ENCODE measurements around the gene DLX6.

Gene DLX6

GRCh38 chr7:97005183-97006054 is at the start of gene DLX6:
Gene DLX6 (plus strand): TSS chr7:97005553. CDS start chr7:97005978, 425 bp downstream.
- DNase-seq (ENCODE audit: low read depth), result no peak

DNA sequence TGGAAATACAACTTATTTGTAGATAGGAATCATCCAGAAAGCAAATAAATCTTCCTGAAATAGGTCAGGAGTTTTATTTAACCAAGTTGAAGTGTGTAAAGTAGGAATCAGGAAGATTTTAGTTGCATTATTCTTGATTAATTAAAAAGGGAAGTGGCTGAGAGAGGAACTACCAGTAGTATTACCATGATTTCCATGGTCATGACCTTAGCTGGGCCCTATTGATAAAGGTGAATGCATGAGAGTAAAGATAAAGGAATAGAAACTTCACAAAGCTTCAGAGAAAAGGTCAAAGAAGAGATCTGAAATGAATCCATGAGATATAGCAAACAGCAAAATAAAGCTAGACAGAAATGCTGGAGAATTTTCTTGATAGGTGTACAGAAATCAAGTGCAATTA is 46.2 kb upstream of the DLX6 start:
- DNase-seq (ENCODE audit: low read depth), result no peak

- no peak for DNase-seq (ENCODE audit: low read depth)
These were observed 43.0 kb upstream of the DLX6 start for GRCh38 chr7:96962221-96962885.

DNA sequence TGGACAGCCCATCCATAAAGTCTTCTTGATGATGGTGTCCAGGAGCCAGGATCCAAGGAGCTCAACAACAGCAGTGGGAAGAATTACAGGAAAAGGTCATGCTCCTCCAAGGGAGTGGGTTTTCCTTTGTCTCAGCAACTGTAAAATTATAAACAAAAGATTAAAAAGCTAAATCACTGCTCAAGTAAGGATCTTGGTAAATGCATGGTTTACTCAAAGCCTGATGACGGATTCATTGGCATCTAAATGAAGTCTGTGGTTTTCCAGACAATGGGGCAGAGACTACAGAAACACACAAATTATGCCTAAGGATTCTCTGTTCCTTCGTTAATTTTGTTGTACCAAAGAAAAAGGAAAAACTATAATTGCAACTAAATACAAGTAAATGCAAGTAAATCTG is 36.4 kb upstream of the DLX6 start:
- no peak for DNase-seq (ENCODE audit: low read depth)

DNA sequence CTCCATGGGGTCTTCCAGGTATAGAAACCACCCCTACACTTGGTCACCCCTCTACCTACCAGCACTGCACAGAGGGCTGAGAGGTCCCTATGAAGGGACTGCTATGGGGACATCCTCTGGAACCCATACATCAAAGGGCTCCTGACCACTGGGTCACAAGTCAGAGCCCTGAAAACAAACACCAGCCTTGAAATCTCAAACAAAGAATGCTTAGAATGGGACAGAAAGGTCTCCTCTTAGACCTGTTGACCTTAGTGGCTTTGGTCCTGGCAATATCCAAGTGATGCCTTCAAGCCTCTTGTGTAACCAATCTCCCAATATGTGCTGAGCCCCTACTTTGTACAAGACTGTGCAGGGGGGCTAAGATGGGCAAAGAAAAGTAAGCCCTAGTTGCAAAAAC is 34.6 kb upstream of the DLX6 start:
- DNase-seq (ENCODE audit: low read depth), result no peak

DNA sequence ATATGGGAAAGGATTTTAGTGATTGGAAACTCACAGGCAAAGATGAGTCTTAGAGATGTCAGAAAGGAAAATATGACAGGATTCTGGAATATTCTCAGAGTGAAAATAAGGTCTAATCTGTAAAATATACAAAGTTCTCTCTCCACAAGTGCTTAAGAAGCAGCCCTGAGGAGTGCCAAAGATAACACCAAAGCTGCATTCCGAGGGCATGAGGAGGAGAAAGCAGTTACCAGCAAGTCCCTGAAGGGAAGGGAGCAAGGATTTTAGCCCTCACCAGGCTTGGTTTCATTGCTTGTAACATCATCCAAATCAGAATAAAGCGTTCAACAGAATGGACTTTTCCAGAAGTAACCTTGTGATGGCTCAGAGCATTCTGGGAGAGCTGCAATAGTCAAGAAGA is 31.4 kb upstream of the DLX6 start:
- no peak for DNase-seq (ENCODE audit: low read depth)

DNA sequence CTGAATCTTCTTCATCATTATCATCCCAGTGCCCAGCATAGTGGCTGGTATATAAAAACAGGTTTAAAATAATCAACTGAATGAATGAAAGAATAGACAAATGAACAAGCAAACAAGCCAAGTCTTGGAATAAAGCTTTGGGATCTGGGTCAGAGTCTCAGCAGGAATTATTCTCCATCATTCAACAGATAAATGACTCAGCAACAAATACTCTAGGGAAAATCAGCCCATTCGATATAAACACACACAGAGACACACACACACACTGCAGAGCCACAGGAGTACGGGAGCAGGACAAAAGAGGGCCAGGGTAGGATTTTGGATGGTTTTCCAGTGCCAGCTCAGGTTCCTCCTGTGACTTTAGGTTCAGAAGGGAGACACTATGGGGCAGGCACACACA is 29.2 kb upstream of the DLX6 start:
- no peak for DNase-seq (ENCODE audit: low read depth)

- DNase-seq (ENCODE audit: low read depth), result no peak
These were observed 27.9 kb upstream of the DLX6 start for GRCh38 chr7:96977445-96977844.

DNA sequence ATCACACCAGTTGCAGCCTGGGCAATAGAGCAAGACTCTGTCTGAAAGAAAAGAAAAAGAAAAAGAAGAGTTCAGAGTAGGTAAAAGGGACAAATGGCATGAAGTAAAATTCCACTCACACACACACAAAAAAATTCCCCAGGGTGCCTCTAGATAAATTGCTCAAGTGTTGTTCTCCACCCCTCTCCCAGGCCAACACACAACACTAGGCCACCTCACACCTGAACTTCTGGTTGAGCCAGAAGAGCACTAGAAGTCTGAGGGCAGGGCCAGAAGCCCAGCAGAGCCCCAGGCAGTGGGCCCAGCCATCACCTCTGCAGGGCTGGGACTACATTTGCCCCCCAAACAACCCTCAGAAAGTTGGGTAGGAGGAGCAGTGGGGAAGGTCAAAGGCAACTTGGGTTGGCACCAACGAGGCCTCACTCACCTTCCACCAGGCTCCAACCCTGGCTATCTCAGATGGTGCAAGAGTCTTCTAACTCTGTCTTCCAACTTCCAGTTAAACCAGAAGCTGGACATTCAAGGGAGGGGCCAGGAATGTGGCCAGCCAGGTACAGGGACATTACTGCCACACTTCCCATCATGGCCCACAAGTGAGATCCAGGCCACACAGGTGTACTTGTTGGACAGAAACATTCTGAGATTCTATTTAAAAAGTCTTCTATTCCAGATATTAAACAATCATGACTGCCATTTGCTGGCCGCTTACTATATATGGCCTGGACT is 25.6 kb upstream of the DLX6 start:
- no peak for DNase-seq (ENCODE audit: low read depth)

- no peak for DNase-seq (ENCODE audit: low read depth)
These were observed 22.8 kb upstream of the DLX6 start for GRCh38 chr7:96982586-96982985.

DNA sequence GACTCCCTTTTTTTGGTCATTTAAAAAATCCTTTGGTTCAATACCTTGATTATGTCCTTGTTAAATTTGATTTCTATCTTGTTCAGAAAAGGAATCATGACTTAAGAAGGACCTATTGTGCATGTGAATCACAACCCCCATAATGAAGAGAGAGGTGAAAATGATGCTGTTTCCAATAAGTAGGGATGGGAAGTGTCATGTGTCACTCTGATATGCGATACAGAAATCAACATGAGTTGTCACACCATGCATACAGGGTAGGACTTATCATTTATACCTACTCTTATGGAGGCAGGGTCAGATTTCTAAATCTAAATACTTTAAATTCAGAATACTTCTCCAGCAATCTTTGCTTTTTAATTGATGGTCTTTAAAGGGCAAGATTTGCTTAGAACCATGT is 19.4 kb upstream of the DLX6 start:
- no peak for DNase-seq (ENCODE audit: low read depth)

GRCh38 chr7:96986901-96987300 is 18.5 kb upstream of the DLX6 start:
- no peak for DNase-seq (ENCODE audit: low read depth)

GRCh38 chr7:96987719-96988118 is 17.6 kb upstream of the DLX6 start:
- no peak for DNase-seq (ENCODE audit: low read depth)

- DNase-seq (ENCODE audit: low read depth), result no peak
These were observed 16.0 kb upstream of the DLX6 start for GRCh38 chr7:96989241-96989858.

DNA sequence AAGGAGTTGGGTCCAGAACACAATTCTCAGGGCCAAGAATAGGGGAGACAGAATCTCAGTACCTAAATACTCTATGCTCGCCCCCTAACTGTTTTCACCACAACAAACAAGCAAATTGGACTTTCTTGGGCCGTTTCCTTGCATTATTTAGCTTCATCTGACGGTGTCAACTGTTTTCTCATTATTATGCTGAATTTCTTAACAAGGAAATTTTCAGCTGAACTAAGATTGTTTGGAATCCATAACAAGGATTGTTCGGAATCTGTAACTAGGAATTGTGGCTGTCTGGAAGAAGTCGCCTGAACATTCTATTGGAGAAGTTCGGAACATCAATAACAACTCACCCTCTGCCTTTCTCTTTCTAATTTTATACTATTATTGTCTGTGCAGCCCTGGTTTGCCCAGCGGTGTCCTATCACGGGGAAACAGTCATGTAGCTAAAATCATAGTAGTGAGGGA is 15.5 kb upstream of the DLX6 start:
- DNase-seq (ENCODE audit: low read depth), result no peak

GRCh38 chr7:96991546-96992191 is 13.7 kb upstream of the DLX6 start:
- no peak for DNase-seq (ENCODE audit: low read depth)

GRCh38 chr7:96992192-96993005 is 13.0 kb upstream of the DLX6 start:
- no peak for DNase-seq (ENCODE audit: low read depth)

DNA sequence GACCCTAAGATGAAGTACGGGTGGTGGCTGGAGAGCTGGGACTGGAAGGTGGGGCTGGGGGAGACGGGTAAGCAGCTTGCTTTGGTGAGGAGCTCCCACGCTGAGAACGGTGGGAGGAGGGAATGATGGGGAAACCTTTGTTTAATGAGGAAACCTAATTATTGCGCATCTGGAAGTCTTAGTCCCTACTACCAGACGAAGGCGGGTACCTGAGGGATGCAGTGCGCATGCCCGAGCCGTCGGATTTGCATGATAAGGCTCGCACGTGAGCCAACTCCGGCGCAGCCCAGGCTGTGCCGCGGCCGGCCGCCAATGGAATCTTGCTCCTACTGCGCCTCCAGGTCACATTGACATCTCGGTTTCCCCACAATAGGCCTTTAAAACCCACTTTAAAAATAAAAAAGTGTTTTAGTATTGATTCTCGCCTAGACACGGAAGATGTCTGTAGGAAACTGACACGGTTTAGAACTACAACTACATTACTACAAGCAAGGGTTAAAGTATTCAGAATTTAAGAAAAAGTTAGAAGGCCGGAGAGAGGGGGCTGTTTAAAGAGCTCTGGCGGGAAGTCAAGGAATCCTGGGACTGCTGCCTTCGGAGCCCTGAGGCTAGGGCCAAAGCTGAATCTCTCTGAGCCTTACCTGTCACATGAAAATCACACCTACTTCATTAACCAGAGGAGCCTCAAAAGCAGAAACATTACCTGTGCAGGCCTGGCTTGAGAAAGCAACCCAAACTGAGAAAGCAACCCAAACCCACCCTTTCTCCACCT is 12.1 kb upstream of the DLX6 start:
- DNase-seq (ENCODE audit: low read depth), result no peak

- DNase-seq (ENCODE audit: low read depth), result no peak
These were observed 11.4 kb upstream of the DLX6 start for GRCh38 chr7:96993980-96994379.
